Activated T-helper 1 cell treated with anti-CD3 and anti-CD28 coated beads, Interleukin-12 subunit alpha, Interleukin-12 subunit beta, Interleukin-2, Interleukin-4 antibody, amounts not matched to agents 30 ng/mL and 10 ng/mL and 1 ng/mL, durations not matched to agents 14 hours and 24 hours and 36 hours (primary cell): Measurements from ENCODE around the gene SLC1A7. TPM values are rescaled to one million over a fixed set of nuclear protein-coding genes. Genes with fewer than 3 reads are reported as not detected.

Source experiments
- DNase-seq: peaks from one replicate; pipeline ENCODE4 v3.0.0; 2021; ENCODE audit warnings: low spot score
- H3K27ac Mint-ChIP-seq: one replicate; pipeline ENCODE4 v1.8.0; 2021; ENCODE audit warnings: mild to moderate bottlenecking, mixed read lengths
- H3K27me3 Mint-ChIP-seq: one replicate; pipeline ENCODE4 v1.8.0; 2022; ENCODE audit warnings: mild to moderate bottlenecking, moderate library complexity, mixed read lengths; ENCODE audit not compliant: insufficient read depth
- H3K36me3 Mint-ChIP-seq: one replicate; pipeline ENCODE4 v1.8.0; 2021; ENCODE audit warnings: low read depth, mixed read lengths
- H3K4me1 Mint-ChIP-seq: one replicate; pipeline ENCODE4 v1.8.0; 2021; ENCODE audit warnings: low read depth, mixed read lengths
- H3K4me3 Mint-ChIP-seq: one replicate; pipeline ENCODE4 v1.8.0; 2021; ENCODE audit warnings: mild to moderate bottlenecking, moderate library complexity, mixed read lengths
- H3K9me3 Mint-ChIP-seq: one replicate; pipeline ENCODE4 v1.8.0; 2021; ENCODE audit warnings: mixed read lengths
- intact Hi-C: fragments of 100-400 bp; cut with micrococcal nuclease; formaldehyde crosslinking; loops from one replicate; pipeline ENCODE4 v1.15.1; 2024
- total RNA-seq: library from RNA; stranded (reverse); gene quantifications from 2 replicates; pipeline ENCODE4 v1.2.3, GENCODE V29; 2022

The SLC1A7 gene
- total RNA-seq, 1 donor from 2014 or later, result not detected

GRCh38 chr1:53127546-53127945 lies 14.9 kb downstream of the SLC1A7 start:
- H3K9me3 Mint-ChIP-seq, result no peaks in the 10 kb centered on the region
- no peaks in the 10 kb centered on the region for H3K4me1 Mint-ChIP-seq
- H3K36me3 Mint-ChIP-seq, result no peaks in the 10 kb centered on the region
- DNase-seq, result no peak
- peaks cover 2% of the 10 kb centered on the region for H3K27me3 Mint-ChIP-seq
- H3K27ac Mint-ChIP-seq, result no peak overlapping the region
- no peak overlapping the region for H3K4me3 Mint-ChIP-seq
- intact Hi-C loops, result no loop called here

GRCh38 chr1:53126495-53126894 lies 15.9 kb downstream of the SLC1A7 start:
- Mint-ChIP-seq H3K4me3 (no peak overlapping the region), H3K36me3 (no peaks in the 10 kb centered on the region), H3K4me1 (no peaks in the 10 kb centered on the region), H3K9me3 (no peaks in the 10 kb centered on the region), H3K27ac (no peak overlapping the region), H3K27me3 (peaks cover 2% of the 10 kb centered on the region)
- no peak for DNase-seq
- intact Hi-C loops, result no loop called here

- peaks cover 4% of the 10 kb centered on the region for H3K27me3 Mint-ChIP-seq
Measured at GRCh38 chr1:53125623-53126360, 16.6 kb downstream of the SLC1A7 start.

GRCh38 chr1:53125122-53125521 lies 17.3 kb downstream of the SLC1A7 start:
- Mint-ChIP-seq H3K27ac (no peak overlapping the region), H3K36me3 (no peaks in the 10 kb centered on the region), H3K9me3 (no peaks in the 10 kb centered on the region), H3K4me1 (peaks cover 5% of the 10 kb centered on the region), H3K4me3 (no peak overlapping the region), H3K27me3 (peaks cover 4% of the 10 kb centered on the region)
- no peak for DNase-seq
- intact Hi-C loops, result no loop called here

More at GRCh38 chr1:53125623-53126360, 16.6 kb downstream of the SLC1A7 start:
- H3K4me3 Mint-ChIP-seq, result no peak overlapping the region
- intact Hi-C loops, result no loop called here
- no peak overlapping the region for H3K27ac Mint-ChIP-seq
- DNase-seq, result no peak
- H3K9me3 Mint-ChIP-seq, result no peaks in the 10 kb centered on the region
- peaks cover 5% of the 10 kb centered on the region for H3K4me1 Mint-ChIP-seq
- H3K36me3 Mint-ChIP-seq, result no peaks in the 10 kb centered on the region

- intact Hi-C loops, result no loop called here
- Mint-ChIP-seq H3K9me3 (no peaks in the 10 kb centered on the region), H3K4me3 (no peak overlapping the region)
Measured at GRCh38 chr1:53123453-53124140, 18.8 kb downstream of the SLC1A7 start.

GRCh38 chr1:53122961-53123413 lies 19.5 kb downstream of the SLC1A7 start:
- no peak for DNase-seq
- Mint-ChIP-seq H3K27ac (no peak overlapping the region), H3K4me3 (no peak overlapping the region), H3K27me3 (peaks cover 4% of the 10 kb centered on the region), H3K4me1 (peaks cover 5% of the 10 kb centered on the region), H3K9me3 (no peaks in the 10 kb centered on the region), H3K36me3 (no peaks in the 10 kb centered on the region)
- intact Hi-C loops, result no loop called here

More at GRCh38 chr1:53123453-53124140, 18.8 kb downstream of the SLC1A7 start:
- Mint-ChIP-seq H3K4me1 (peaks cover 5% of the 10 kb centered on the region), H3K27me3 (peaks cover 4% of the 10 kb centered on the region), H3K36me3 (no peaks in the 10 kb centered on the region), H3K27ac (no peak overlapping the region)
- DNase-seq, result no peak

- intact Hi-C loops, result no loop called here
- H3K27ac Mint-ChIP-seq, result no peak overlapping the region
- no peak for DNase-seq
- H3K4me1 Mint-ChIP-seq, result peaks cover 5% of the 10 kb centered on the region
- peaks cover 4% of the 10 kb centered on the region for H3K27me3 Mint-ChIP-seq
- no peak overlapping the region for H3K4me3 Mint-ChIP-seq
- H3K36me3 Mint-ChIP-seq, result no peaks in the 10 kb centered on the region
- no peaks in the 10 kb centered on the region for H3K9me3 Mint-ChIP-seq
Measured at GRCh38 chr1:53122201-53122885, 20.1 kb downstream of the SLC1A7 start.

GRCh38 chr1:53121319-53122172 lies 20.9 kb downstream of the SLC1A7 start:
- H3K36me3 Mint-ChIP-seq, result no peaks in the 10 kb centered on the region
- intact Hi-C loops, result no loop called here
- no peak overlapping the region for H3K27ac Mint-ChIP-seq
- H3K27me3 Mint-ChIP-seq, result peaks cover 3% of the 10 kb centered on the region
- peaks cover 5% of the 10 kb centered on the region for H3K4me1 Mint-ChIP-seq
- no peaks in the 10 kb centered on the region for H3K9me3 Mint-ChIP-seq
- DNase-seq, result no peak
- no peak overlapping the region for H3K4me3 Mint-ChIP-seq

GRCh38 chr1:53120659-53121058 lies 21.8 kb downstream of the SLC1A7 start:
- Mint-ChIP-seq H3K27ac (no peak overlapping the region), H3K27me3 (peaks cover 2% of the 10 kb centered on the region), H3K4me3 (no peak overlapping the region), H3K4me1 (peaks cover 5% of the 10 kb centered on the region), H3K36me3 (no peaks in the 10 kb centered on the region), H3K9me3 (no peaks in the 10 kb centered on the region)
- DNase-seq, result no peak
- intact Hi-C loops, result no loop called here

- Mint-ChIP-seq H3K4me1 (peaks cover 5% of the 10 kb centered on the region), H3K27me3 (peaks cover 2% of the 10 kb centered on the region), H3K36me3 (no peaks in the 10 kb centered on the region), H3K9me3 (no peaks in the 10 kb centered on the region), H3K4me3 (no peak overlapping the region), H3K27ac (no peak overlapping the region)
- DNase-seq, result no peak
- intact Hi-C loops, result no loop called here
Measured at GRCh38 chr1:53117836-53118235, 24.6 kb downstream of the SLC1A7 start.

- H3K27ac Mint-ChIP-seq, result no peak overlapping the region
- peaks cover 2% of the 10 kb centered on the region for H3K27me3 Mint-ChIP-seq
- intact Hi-C loops, result no loop called here
Measured at GRCh38 chr1:53116933-53117600, 25.4 kb downstream of the SLC1A7 start.

GRCh38 chr1:53116307-53116810 lies 26.1 kb downstream of the SLC1A7 start:
- intact Hi-C loops, result no loop called here
- Mint-ChIP-seq H3K27ac (no peak overlapping the region), H3K36me3 (no peaks in the 10 kb centered on the region), H3K9me3 (peaks cover 6% of the 10 kb centered on the region), H3K4me1 (peaks cover 6% of the 10 kb centered on the region), H3K27me3 (peaks cover 4% of the 10 kb centered on the region), H3K4me3 (no peak overlapping the region)
- no peak for DNase-seq

More at GRCh38 chr1:53116933-53117600, 25.4 kb downstream of the SLC1A7 start:
- no peaks in the 10 kb centered on the region for H3K36me3 Mint-ChIP-seq
- DNase-seq, result no peak
- peaks cover 5% of the 10 kb centered on the region for H3K4me1 Mint-ChIP-seq
- H3K9me3 Mint-ChIP-seq, result peaks cover 3% of the 10 kb centered on the region
- no peak overlapping the region for H3K4me3 Mint-ChIP-seq
